Liver (tissue), 3 donors: ENCODE measurements around the gene FMOD.

Experiments
- GABPA ChIP-seq, 2 donors: IDR thresholded peaks in 1 of 2; conservative IDR thresholded peaks in 1 of 2; 2 replicates each; pipeline ENCODE4 v1.6.1; 2016; ENCODE audit warnings: antibody characterized with exemption in 2 of 2, mild to moderate bottlenecking in 1 of 2, moderate library complexity in 1 of 2
- HNF4A ChIP-seq, 2 donors: conservative IDR thresholded peaks; 2 replicates each; pipeline ENCODE4 v1.6.1; 2016; ENCODE audit warnings: antibody characterized with exemption in 2 of 2, mild to moderate bottlenecking in 2 of 2
- JUND ChIP-seq, 2 donors: IDR thresholded peaks; 2 replicates each; pipeline ENCODE4 v1.6.1; 2016; ENCODE audit warnings: antibody characterized with exemption in 2 of 2
- RAD21 ChIP-seq, 2 donors: IDR thresholded peaks; 2 replicates each; pipeline ENCODE4 v1.6.1; 2016; ENCODE audit warnings: antibody characterized with exemption in 2 of 2, mild to moderate bottlenecking in 2 of 2
- SP1 ChIP-seq: IDR thresholded peaks from 2 replicates; pipeline ENCODE4 v1.6.1; 2018; ENCODE audit warnings: antibody characterized with exemption, mild to moderate bottlenecking
- TAF1 ChIP-seq: conservative IDR thresholded peaks from 2 replicates; pipeline ENCODE4 v1.6.1; 2016; ENCODE audit warnings: antibody characterized with exemption, mild to moderate bottlenecking
- TF ChIP-seq, protein P1 (sequence below): fragments of 150-350 bp; IDR thresholded peaks from 2 replicates; pipeline ENCODE4 v1.5.1; 2017; ENCODE audit warnings: improper control_type of control experiment, low read depth, low read length; ENCODE audit not compliant: missing input control
- TF ChIP-seq, protein P2 (sequence below): IDR thresholded peaks from 2 replicates; pipeline ENCODE4 v1.6.1; 2016; ENCODE audit warnings: antibody characterized with exemption, mild to moderate bottlenecking
- TF ChIP-seq, protein P3 (sequence below): IDR thresholded peaks from 2 replicates; pipeline ENCODE4 v1.6.1; 2016; ENCODE audit warnings: antibody characterized with exemption
- donor health status: healthy.
- donor health status: healthy.

DNA sequence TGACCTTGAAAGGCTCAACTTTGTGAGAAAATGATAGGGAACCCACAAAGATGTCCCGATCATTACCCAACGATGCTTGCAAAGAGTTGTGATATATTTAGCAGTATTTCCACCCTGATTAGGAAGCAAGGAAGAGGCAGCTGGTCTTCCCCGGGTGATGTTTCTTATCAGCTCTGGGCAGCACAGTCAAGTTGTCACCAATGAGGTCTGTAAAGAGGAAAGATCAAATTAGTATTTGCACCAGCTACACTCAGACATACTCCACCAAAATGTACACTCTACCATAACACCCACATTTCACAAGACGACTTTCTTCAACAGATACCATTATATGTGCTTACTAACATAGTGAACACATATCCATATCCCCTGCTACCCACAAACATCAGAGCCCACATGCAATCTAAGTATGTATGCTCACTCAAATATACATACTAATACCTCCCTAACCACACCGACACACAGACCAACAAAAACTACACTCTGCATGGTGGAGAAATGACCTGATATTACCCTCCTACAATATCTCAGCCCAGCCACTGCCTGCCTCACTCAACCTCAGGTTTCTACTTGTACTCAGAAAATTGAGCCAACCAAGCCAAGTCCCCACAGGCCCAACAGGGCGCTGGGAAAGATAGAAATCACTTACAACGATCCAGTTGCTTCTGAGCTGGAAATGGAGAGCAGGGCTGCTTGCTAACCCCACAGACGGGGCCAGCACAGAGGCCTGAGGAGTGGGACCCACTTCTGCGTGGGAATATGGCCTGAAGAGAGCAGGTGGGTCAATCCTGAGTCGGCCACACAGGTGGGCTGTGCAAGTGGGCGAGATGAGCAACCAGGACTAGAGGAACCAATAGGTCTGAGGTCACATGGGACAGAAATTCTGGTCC, 50.2 kb downstream of the FMOD start:
- TF ChIP-seq GABPA (IDR thresholded peaks at IDR 0.05 in 1 of 2, conservative IDR thresholded peaks at IDR 0.05 in 1 of 2): no peak
- TF ChIP-seq, protein P1, sequence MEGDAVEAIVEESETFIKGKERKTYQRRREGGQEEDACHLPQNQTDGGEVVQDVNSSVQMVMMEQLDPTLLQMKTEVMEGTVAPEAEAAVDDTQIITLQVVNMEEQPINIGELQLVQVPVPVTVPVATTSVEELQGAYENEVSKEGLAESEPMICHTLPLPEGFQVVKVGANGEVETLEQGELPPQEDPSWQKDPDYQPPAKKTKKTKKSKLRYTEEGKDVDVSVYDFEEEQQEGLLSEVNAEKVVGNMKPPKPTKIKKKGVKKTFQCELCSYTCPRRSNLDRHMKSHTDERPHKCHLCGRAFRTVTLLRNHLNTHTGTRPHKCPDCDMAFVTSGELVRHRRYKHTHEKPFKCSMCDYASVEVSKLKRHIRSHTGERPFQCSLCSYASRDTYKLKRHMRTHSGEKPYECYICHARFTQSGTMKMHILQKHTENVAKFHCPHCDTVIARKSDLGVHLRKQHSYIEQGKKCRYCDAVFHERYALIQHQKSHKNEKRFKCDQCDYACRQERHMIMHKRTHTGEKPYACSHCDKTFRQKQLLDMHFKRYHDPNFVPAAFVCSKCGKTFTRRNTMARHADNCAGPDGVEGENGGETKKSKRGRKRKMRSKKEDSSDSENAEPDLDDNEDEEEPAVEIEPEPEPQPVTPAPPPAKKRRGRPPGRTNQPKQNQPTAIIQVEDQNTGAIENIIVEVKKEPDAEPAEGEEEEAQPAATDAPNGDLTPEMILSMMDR: no peak
- TF ChIP-seq, protein P2, sequence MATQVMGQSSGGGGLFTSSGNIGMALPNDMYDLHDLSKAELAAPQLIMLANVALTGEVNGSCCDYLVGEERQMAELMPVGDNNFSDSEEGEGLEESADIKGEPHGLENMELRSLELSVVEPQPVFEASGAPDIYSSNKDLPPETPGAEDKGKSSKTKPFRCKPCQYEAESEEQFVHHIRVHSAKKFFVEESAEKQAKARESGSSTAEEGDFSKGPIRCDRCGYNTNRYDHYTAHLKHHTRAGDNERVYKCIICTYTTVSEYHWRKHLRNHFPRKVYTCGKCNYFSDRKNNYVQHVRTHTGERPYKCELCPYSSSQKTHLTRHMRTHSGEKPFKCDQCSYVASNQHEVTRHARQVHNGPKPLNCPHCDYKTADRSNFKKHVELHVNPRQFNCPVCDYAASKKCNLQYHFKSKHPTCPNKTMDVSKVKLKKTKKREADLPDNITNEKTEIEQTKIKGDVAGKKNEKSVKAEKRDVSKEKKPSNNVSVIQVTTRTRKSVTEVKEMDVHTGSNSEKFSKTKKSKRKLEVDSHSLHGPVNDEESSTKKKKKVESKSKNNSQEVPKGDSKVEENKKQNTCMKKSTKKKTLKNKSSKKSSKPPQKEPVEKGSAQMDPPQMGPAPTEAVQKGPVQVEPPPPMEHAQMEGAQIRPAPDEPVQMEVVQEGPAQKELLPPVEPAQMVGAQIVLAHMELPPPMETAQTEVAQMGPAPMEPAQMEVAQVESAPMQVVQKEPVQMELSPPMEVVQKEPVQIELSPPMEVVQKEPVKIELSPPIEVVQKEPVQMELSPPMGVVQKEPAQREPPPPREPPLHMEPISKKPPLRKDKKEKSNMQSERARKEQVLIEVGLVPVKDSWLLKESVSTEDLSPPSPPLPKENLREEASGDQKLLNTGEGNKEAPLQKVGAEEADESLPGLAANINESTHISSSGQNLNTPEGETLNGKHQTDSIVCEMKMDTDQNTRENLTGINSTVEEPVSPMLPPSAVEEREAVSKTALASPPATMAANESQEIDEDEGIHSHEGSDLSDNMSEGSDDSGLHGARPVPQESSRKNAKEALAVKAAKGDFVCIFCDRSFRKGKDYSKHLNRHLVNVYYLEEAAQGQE: no peak
- TF ChIP-seq RAD21 (IDR thresholded peaks at IDR 0.05): no peak
- no peak for TF ChIP-seq HNF4A (conservative IDR thresholded peaks at IDR 0.05)
- TF ChIP-seq SP1: no peak
- no peak for TF ChIP-seq TAF1
- TF ChIP-seq JUND (IDR thresholded peaks at IDR 0.05): no peak
- TF ChIP-seq, protein P3, sequence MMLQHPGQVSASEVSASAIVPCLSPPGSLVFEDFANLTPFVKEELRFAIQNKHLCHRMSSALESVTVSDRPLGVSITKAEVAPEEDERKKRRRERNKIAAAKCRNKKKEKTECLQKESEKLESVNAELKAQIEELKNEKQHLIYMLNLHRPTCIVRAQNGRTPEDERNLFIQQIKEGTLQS: no peak
